Stimulated activated CD4-positive, alpha-beta T cell treated with anti-CD3 and anti-CD28 coated beads, Interleukin-15, amount 100 ng/mL, for 1 hour (primary cell): ENCODE data around the gene IFNL1.
"Not testable (repeated sequence)": the region's sequence is repeated elsewhere in the genome, so short reads cannot be mapped to it uniquely, and the experiment has no call there.

Experiments
- DNase-seq, 2 donors: peaks; one replicate each; pipeline ENCODE4 v3.0.0-alpha.2; 2020; ENCODE audit warnings: low read depth in 1 of 2, low spot score in 1 of 2

Gene IFNL1

DNA sequence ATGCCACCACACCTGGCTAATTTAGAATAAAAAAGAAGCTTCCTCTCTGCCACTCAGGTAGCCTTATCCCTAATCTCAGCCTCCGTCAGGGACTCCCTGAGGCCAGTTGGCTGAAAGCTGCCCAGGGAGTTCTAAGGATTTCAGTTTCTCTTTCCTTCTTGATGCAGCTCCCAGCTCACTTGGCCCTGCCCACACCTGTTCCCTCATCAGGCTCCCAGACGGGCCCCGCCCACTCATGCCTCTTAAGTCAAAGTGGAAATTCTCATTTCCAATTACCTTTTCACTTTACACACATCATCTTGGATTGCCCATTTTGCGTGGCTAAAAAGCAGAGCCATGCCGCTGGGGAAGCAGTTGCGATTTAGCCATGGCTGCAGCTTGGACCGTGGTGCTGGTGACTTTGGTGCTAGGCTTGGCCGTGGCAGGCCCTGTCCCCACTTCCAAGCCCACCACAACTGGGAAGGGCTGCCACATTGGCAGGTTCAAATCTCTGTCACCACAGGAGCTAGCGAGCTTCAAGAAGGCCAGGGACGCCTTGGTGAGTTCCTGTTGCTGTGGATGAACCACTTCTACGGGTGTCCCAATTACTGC lies at the start of gene IFNL1:
Gene IFNL1 (plus strand): TSS at position 353 of the 591 bp plus-strand sequence. CDS start 15 bp downstream, at position 368.
- DNase-seq: no peak

GRCh38 chr19:39246951-39247669 lies 49.1 kb upstream of the IFNL1 start:
- peak in 1 of 2 donors; percentile 22 for DNase-seq

DNA sequence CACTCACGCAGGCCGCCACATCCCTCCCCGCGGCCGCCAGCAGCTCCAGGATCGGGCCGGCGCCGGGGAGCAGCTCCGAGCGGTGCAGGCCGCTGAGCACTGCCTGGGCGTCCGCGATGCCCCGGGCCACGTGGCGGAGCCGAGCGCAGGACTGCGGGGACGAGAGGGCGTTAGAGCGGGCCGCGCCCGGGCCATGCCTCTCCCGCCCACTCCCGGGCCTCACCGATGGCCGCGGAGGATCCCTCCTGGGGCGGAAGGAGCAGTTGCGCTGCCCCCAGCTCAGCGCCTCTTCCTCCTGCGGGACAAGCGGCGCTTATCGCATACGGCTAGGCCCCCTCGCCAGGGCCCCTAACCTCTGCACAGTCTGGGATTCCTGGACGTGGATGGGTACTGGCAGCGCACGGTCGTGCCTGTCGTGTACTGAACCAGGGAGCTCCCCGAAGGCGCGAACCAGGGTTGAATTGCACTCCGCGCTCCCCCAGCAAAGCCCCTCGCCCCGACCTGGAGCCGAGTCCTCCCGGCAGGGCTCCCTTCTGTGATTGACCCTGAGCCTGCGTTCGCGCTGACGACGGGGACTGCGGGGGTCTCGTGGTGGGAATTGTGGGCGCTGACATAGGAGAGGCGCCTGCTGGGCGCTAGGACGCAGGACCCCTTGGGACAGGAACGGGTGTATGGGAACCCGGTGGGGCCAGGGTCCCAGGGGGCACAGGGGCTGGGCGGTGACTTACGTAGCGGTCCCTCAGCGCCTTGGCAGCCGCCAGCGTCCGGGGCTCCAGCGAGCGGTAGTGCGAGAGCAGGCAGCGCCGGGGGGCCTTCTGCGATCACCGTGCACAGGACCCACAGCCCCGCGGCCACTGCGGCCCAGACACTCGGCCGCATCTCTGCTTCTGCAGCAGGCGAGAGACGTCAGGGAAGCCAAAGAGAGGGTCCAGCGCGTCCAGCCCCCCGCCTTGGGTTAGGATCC lies 48.2 kb upstream of the IFNL1 start:
- no peak for DNase-seq

DNA sequence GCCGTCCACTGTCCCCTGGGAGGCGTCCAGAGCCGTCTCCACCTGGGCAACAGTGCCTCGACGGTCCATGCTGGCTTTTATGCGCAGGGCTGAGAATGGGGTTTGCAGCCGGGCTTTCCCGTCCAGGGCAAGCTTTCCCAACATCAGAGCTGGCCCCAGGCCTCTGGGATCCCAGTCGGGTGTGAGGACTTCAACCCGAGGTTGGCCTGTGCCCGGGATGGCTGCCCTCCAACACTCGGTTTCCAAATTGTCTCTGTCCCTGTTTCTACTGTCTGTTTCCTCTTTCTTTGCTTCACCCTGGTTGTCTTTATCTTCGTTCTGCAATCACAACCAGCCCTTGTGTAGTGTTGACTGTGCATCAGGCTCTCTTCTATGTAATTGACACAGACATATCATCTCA lies 47.4 kb upstream of the IFNL1 start, which contains the start of gene IFNL4:
Gene IFNL4 (minus strand): TSS at position 51 of the 400 bp plus-strand sequence.
- DNase-seq: no peak

DNA sequence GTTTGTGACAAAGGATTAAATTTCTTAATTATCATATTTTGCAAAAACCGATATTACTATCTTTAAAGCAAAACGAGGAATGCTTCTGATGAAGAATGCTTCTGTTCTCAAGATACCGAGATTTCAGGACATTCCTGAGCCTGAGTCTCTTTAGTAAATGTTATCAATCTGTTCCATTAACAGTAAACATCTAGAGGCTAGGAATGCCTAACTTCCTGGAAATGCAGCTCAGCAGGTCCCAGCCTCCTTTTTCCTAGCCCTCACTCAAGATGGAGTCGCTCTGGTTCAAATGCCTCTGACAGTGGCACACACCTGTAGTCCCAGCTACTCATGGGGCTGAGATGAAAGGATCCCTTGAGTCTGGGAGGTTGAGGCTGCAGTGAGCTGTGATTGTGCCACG lies 45.1 kb upstream of the IFNL1 start:
- DNase-seq: no peak

DNA sequence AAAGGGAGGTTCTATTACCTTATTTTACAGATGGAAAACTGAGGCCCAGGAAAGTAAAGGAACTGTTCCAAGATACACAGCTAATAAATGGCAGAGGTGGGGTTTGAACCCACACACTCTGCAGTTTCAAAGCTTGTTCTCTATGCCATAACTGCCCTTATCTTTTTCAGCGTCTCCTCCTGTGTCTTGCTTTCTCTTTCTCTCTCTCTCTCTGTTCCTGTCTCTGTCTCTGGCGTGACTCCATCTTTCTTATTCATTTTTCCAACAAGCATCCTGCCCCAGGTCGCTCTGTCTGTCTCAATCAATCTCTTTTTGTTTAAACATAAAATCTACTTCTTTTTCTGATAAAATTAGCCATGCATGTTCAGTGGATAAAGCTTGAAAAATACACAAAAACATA lies 44.4 kb upstream of the IFNL1 start:
- DNase-seq: no peak

DNA sequence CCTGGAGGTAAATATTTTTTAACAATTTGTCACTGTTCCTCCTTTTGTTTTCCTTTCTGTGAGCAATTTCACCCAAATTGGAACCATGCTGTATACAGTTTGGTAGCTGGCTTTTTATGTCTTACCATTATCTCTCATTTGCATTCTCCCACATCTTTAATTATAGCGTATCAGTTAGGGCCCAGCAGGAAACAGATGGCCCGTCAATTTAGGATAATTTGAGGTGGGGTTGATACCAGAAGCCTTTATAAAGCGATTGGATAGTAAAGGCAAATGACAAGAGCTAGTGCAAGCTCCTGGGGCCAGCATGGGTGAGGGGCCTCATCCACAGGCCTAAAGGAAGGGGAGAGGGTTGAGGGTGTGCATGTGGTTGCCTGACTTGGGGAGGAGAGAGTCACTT lies 43.7 kb upstream of the IFNL1 start:
- no peak for DNase-seq

DNA sequence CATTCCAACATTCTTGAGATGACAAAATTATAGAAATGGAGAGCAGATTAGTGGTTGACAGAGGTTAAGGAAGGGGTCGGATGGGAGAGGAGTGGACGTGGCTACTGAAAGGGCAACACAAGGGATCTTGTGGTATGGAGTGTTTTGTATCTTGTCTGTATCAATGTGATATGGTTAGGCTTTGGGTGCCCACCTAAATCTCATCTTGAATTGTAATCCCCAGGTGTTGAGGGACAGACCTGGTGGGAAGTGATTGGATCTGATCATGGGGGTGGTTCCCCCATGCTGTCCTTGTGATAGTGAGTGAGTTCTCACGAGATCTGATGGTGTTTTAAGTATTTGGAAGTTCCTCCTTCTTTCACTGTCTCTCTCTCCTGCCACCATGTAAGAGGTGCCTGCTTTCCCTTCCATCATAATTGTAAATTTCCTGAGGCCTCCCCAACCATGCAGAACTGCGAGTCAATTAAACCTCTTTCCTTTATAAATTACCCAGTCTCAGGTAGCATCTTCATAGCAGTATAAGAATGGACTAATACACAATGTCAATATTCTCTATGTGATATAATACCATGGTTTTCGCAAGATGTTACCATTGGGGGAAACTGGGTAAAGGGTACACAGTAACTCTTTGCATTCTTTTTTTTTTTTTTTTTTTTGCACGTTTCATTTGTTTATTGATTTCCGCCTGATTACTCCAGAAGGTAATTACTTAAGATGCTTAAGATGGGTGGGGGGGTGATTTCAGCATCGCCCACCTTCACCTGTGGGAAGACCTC lies 42.6 kb upstream of the IFNL1 start:
- DNase-seq: no peak

DNA sequence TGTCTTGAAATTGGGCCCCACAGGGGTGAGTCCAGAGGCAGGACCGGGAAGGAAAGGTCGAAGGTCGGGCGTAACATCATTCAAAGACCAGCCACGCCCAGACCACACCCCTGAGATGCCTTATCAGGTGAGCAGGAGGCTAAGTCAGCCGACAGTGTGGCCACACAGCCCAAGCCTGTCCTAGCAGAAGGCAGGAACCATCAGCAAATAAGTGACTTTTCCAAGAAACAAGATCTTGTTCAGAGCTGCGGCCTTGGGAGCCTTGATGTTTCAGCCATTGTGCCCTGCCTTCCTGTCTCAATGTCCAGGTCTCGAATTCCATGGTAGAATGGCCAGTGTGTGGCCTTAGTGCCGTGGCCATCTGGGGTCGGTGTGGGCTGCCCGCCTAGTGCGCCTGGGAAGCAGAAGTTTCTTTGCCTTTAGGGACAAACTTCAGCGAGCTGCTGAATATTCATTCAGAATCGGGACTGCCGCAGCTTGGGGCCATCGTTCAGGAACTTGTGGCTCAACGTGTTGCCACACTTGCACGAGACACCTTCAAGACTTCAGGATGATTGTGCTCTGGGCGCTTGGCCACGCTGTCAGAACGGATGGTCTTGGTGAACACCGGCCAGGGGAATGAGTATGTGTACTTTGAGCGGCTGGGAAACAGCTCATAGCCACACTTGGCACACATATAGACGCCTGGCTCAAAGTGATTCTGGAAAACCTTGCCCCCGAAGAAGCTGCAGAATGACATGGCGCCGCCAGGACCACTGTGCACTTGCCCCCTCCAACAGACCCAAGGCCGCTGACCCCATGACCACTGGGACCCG lies 41.5 kb upstream of the IFNL1 start:
- DNase-seq: no peak

DNA sequence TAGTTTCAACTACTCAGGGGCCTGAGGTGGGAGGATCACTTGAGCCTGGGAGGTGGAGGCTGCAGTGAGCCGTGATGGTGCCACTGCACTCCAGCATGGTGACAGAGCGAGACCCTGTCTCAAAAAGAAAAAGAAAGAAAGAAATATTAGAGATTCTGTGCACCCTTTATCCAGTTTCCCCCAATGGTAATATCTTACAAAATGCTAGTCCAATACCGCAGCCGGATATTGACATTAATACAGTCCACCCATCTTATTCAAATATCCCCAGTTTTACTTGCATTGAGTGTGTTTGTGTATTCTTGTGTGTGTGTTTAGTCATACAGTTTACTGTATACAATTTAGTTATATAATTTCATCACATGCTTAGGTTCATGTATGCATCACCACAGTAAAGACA lies 39.0 kb upstream of the IFNL1 start:
- DNase-seq: no peak

GRCh38 chr19:39261704-39262103 lies 34.5 kb upstream of the IFNL1 start:
- no peak for DNase-seq

- DNase-seq: no peak
Measured at GRCh38 chr19:39262496-39262895, 33.7 kb upstream of the IFNL1 start.

GRCh38 chr19:39263912-39264305 lies 32.3 kb upstream of the IFNL1 start:
- no peak for DNase-seq

DNA sequence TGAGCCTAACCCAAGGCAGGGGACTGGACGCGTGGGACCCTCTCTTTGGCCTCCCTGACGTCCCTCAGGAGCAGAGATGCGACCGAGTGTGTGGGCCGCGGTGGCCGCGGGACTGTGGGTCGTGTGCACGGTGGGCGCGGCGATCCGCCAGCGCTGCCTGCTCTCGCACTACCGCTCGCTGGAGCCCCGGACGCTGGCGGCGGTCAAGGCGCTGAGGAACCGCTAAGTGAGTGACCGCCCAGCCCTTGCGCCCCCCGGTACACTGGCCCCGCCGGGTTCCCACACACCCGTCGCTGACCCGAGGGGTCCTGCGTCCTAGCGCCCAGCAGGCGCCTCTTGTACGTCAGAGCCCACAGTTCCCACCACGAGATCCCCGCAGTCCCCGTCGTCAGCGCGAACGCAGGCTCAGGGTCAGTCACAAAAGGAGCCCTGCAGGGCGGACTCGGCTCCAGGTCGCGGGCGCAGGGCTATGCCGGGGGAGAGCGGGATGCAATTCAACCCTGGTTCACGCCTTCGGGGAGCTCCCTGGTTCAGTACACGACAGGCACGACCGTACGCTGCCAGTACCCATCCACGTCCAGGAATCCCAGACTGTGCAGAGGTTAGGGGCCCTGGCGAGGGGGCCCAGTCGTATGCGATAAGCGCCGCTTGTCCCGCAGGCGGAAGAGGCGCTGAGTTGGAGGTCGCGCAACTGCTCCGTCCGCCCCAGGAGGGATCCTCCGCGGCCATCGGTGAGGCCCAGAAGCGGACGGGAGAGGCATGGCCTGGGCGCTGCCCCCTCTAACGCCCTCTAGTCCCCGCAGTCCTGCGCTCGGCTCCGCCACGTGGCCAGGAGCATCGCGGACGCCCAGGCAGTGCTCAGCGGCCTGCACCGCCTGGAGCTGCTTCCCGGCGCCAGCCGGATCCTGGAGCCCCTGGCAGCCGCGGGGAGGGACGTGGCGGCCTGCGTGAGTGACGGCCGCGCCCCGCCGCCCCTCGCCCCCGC lies 31.6 kb upstream of the IFNL1 start:
- no peak for DNase-seq

DNA sequence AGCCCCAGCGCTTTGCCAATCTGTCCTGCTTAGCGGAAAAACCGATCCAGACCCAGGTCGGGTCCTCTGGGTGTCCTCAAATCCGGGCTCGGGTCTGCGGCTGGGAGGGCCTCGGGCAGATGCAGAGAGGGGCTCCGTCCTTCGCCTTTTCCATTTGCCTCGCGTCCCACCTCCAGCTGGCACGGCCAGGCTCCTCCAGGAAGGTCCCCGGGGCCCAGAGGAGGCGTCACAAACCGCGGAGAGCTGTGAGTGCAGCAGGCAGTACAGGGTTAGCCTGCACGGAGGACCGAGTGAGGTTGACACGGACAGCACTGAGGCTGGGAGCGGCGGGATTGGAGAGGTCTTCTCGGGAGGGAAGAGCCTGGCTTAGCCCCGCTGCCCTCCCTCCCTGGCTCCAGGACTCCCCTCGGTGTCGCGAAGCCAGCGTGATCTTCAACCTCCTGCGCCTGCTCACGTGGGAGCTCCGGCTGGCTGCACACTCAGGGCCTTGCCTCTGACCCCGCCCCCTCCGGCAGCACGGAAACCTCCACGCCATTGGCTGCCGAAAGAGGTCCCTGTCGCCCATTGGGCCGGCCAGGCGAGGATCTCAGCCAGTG lies 30.8 kb upstream of the IFNL1 start:
- no peak for DNase-seq

DNA sequence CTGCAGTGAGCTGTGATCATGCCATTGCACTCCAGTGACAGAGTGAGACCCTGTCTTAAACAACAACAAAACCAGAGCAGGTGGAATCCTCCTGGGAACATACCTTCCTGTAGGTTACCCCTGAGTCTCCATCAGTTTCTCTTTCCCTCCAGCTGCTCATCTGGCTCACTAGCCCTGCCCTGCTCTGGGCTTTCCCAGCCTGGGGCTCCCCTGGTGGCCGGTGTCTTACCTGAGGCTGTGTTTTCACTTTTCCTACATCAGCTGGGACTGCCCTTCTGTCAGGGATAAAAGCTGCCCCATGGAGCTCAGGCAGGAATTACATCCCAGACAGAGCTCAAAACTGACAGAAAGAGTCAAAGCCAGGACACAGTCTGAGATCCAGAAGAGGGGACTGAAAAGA lies 28.1 kb upstream of the IFNL1 start, which contains the start of gene IFNL2:
Gene IFNL2 (plus strand): TSS at position 312 of the 400 bp plus-strand sequence. CDS start 173 bp downstream, outside the sequence.
- DNase-seq: not testable (repeated sequence)

DNA sequence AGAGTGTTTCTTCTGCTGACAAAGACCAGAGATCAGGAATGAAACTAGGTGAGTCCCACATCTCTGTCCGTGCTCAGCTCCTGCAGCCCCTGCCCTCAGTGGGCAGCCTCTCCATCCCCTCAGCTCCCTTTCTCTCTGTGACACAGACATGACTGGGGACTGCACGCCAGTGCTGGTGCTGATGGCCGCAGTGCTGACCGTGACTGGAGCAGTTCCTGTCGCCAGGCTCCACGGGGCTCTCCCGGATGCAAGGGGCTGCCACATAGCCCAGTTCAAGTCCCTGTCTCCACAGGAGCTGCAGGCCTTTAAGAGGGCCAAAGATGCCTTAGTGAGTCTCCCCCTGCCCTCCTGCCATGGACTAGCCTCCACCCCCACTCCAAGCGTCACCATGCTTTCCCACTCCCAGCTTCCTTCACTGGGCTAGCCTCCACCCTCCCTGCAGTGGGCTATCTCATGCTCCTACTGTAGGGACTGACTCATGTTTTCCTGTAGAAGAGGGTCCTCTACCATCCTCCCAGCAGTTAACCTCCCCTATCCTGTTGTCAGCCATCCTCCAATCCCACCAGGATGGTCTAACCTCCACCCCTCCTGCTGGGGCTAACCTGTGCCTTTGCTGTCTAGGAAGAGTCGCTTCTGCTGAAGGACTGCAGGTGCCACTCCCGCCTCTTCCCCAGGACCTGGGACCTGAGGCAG lies 27.5 kb upstream of the IFNL1 start:
- DNase-seq: not testable (repeated sequence)

DNA sequence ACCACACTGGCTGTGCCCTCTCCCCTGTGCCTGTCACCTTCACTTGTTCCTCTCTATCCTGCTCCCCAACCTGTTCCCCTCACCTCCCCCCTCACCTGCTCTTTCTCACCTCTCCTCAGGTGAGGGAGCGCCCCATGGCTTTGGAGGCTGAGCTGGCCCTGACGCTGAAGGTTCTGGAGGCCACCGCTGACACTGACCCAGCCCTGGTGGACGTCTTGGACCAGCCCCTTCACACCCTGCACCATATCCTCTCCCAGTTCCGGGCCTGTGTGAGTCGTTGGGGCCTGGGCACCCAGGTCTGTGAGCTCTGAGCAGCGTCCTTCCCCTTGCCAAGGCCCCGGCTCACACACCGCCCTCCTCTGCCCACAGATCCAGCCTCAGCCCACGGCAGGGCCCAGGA lies 26.8 kb upstream of the IFNL1 start:
- not testable (repeated sequence) for DNase-seq
